CD14-positive monocyte (primary cell): ENCODE results near the gene RC3H1. TPM values are rescaled to one million over a fixed set of nuclear protein-coding genes. Genes with fewer than 3 reads are reported as not detected.

Experiments used
- DNase-seq, 3 donors: peaks; one replicate each; pipeline ENCODE4 v3.0.0-alpha.2; 2011 to 2022
- H2AFZ ChIP-seq: 2 replicates; pipeline ENCODE4 v1.6.0; 2012; ENCODE audit warnings: mild to moderate bottlenecking, low read depth, low read length, inconsistent platforms; ENCODE audit not compliant: insufficient read depth, poor library complexity, severe bottlenecking
- H3K27ac ChIP-seq, 2 donors: 1 replicate in 1 of 2; 2 replicates in 1 of 2; pipeline ENCODE4 v1.5.1; 2012 to 2013; ENCODE audit warnings: low read length in 2 of 2, control low read depth in 1 of 2, inconsistent platforms in 1 of 2, low read depth in 1 of 2, mild to moderate bottlenecking in 1 of 2
- H3K27me3 ChIP-seq, 2 donors: one replicate each; pipeline versions ENCODE4 v1.6.0 to v1.6.1; 2011 to 2013; ENCODE audit warnings: low read length in 2 of 2; ENCODE audit not compliant: control insufficient read depth in 2 of 2, insufficient read depth in 2 of 2
- H3K36me3 ChIP-seq, 2 donors: replicated peaks in 1 of 2; 1 replicate in 1 of 2; 2 replicates in 1 of 2; pipeline versions ENCODE4 v1.5.1 to v1.6.1; 2012 to 2013; ENCODE audit warnings: low read length in 2 of 2, control low read depth in 1 of 2, inconsistent platforms in 1 of 2, mild to moderate bottlenecking in 1 of 2; ENCODE audit not compliant: insufficient read depth in 2 of 2, control insufficient read depth in 1 of 2
- H3K4me1 ChIP-seq, 2 donors: 1 replicate in 1 of 2; 2 replicates in 1 of 2; pipeline versions ENCODE4 v1.5.1 to v1.6.1; 2012 to 2013; ENCODE audit warnings: low read length in 2 of 2, control low read depth in 1 of 2, inconsistent platforms in 1 of 2, mild to moderate bottlenecking in 1 of 2, moderate library complexity in 1 of 2; ENCODE audit not compliant: insufficient read depth in 2 of 2, control insufficient read depth in 1 of 2
- H3K4me2 ChIP-seq: replicated peaks from 2 replicates; pipeline ENCODE3; 2012; ENCODE audit warnings: low read length, moderate library complexity, mild to moderate bottlenecking; ENCODE audit not compliant: poor library complexity, severe bottlenecking; ENCODE audit errors: extremely low read depth
- H3K4me3 ChIP-seq, 3 experiments: fragments of 200-600 bp in 1 of 3; sonication (generic) in 1 of 3; replicated peaks in 1 of 3; 1 replicate in 2 of 3; 2 replicates in 1 of 3; pipeline ENCODE4 v1.5.1; 2011 to 2013; ENCODE audit warnings: low read length in 3 of 3, mild to moderate bottlenecking in 3 of 3, control low read depth in 2 of 3, low read depth in 2 of 3, inconsistent platforms in 1 of 3, moderate library complexity in 1 of 3
- H3K79me2 ChIP-seq: 2 replicates; pipeline ENCODE4 v1.6.0; 2012; ENCODE audit warnings: mild to moderate bottlenecking, control low read depth, inconsistent platforms, low read length, moderate library complexity; ENCODE audit not compliant: insufficient read depth
- H3K9ac ChIP-seq: 2 replicates; pipeline ENCODE4 v1.6.0; 2017; ENCODE audit warnings: low read length, mild to moderate bottlenecking; ENCODE audit not compliant: insufficient read depth, poor library complexity, severe bottlenecking
- H3K9me3 ChIP-seq, 2 donors: replicated peaks in 1 of 2; 1 replicate in 1 of 2; 2 replicates in 1 of 2; pipeline versions ENCODE4 v1.5.1 to v1.6.1; 2012 to 2013; ENCODE audit warnings: low read length in 2 of 2, control low read depth in 1 of 2; ENCODE audit not compliant: control insufficient read depth in 1 of 2, insufficient read depth in 1 of 2
- H4K20me1 ChIP-seq: 2 replicates; pipeline ENCODE4 v1.6.0; 2012; ENCODE audit warnings: mild to moderate bottlenecking, low read length, control low read depth, moderate library complexity; ENCODE audit not compliant: insufficient read depth
- H3K27ac Mint-ChIP-seq, 7 donors: one replicate each; pipeline ENCODE4 v1.8.0; 2020; ENCODE audit warnings: mild to moderate bottlenecking in 7 of 7, mixed read lengths in 7 of 7, moderate library complexity in 6 of 7, inconsistent platforms in 2 of 7
- H3K27me3 Mint-ChIP-seq, 3 donors: one replicate each; pipeline ENCODE4 v1.8.0; 2021 to 2022; ENCODE audit warnings: low read depth in 3 of 3, mild to moderate bottlenecking in 3 of 3, mixed read lengths in 3 of 3, moderate library complexity in 3 of 3, inconsistent platforms in 1 of 3
- H3K36me3 Mint-ChIP-seq, 2 donors: one replicate each; pipeline ENCODE4 v1.8.0; 2020; ENCODE audit warnings: mixed read lengths in 2 of 2, inconsistent platforms in 1 of 2, mild to moderate bottlenecking in 1 of 2
- H3K4me1 Mint-ChIP-seq: one replicate; pipeline ENCODE4 v1.8.0; 2020; ENCODE audit warnings: mild to moderate bottlenecking, mixed read lengths
- H3K4me3 Mint-ChIP-seq, 2 donors: one replicate each; pipeline ENCODE4 v1.8.0; 2020; ENCODE audit warnings: mild to moderate bottlenecking in 2 of 2, mixed read lengths in 2 of 2, moderate library complexity in 1 of 2
- H3K9me3 Mint-ChIP-seq, 7 donors: one replicate each; pipeline ENCODE4 v1.8.0; 2020 to 2022; ENCODE audit warnings: mixed read lengths in 7 of 7, mild to moderate bottlenecking in 6 of 7, moderate library complexity in 6 of 7, inconsistent platforms in 2 of 7
- CTCF ChIP-seq: fragments of 200-600 bp; IDR thresholded peaks from one replicate; pipeline ENCODE4 v1.8.0; 2022; ENCODE audit warnings: antibody characterized with exemption, mild to moderate bottlenecking
- WGBS: methylation state at CpG from one replicate; pipeline ENCODE4 v1.1.5; 2013; ENCODE audit warnings: missing lambda C conversion rate; ENCODE audit not compliant: insufficient coverage; 5-methylcytosine and 5-hydroxymethylcytosine counted together
- intact Hi-C, 2 donors: fragments of 100-400 bp; cut with micrococcal nuclease; formaldehyde crosslinking; loops; one replicate each; pipeline versions ENCODE4 v1.15.0 to v1.15.1; 2023
- polyA plus RNA-seq, 3 donors: library from polyadenylated mRNA; depleted of rRNA in 1 of 3; unstranded in 2 of 3; stranded (reverse) in 1 of 3; fragments of 300-500 nt in 2 of 3; fragments of >200 nt in 1 of 3; fragmentation: Illumina TruSeq in 2 of 3; gene quantifications; 1 replicate in 2 of 3; 2 replicates in 1 of 3; pipeline ENCODE4 v1.2.3, GENCODE V29; 2012 to 2021

The RC3H1 gene
- polyA plus RNA-seq, 3 donors, result 3.8 to 17.3 (median 7.8) TPM

DNA sequence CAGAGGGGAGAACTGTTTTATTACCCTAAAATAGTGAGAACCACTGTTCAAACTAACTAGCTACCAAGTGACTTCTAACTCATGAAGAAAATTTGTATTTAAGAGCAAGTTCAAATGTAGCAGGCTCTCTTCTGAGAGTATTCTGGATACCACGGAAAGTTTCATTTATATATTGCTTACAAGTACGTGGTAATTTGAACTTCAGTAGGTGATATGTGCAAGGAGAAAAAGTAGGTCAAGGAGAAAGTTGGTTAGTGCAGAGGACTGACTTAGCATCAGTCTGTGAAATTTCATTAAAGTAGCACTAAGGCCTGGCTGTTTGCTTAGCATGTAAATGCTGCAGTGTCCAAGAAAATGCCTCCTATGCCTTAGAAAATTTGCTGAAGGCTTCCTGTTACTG lies 121.7 kb downstream of the RC3H1 start:
- Histone ChIP-seq H2AFZ (no peak overlapping the region), H3K4me3 (no peak overlapping the region), H3K27ac (no peak overlapping the region), H3K79me2 (no peaks in the 10 kb centered on the region), H3K27me3 (no peaks in the 10 kb centered on the region), H3K4me1 (no peaks in the 10 kb centered on the region), H3K4me2 (no peak overlapping the region), H3K9me3 (no peaks in the 10 kb centered on the region), H4K20me1 (no peaks in the 10 kb centered on the region), H3K9ac (no peak overlapping the region), H3K36me3 (no peaks in the 10 kb centered on the region)
- no peak for DNase-seq
- peaks cover 6% of the 10 kb centered on the region for H3K4me1 Mint-ChIP-seq
- H3K4me3 Mint-ChIP-seq, result no peak overlapping the region
- no peak for TF ChIP-seq CTCF
- intact Hi-C loops, result no loop called here
- 100% methylated on average over 1 of the region's 2 CpGs for WGBS
- no peak overlapping the region for H3K27ac Mint-ChIP-seq
- no peaks in the 10 kb centered on the region for H3K9me3 Mint-ChIP-seq
- H3K27me3 Mint-ChIP-seq, result no peaks in the 10 kb centered on the region
- peaks cover 7 to 10% of the 10 kb centered on the region in 2 donors for H3K36me3 Mint-ChIP-seq

GRCh38 chr1:173894189-173894588 lies 128.0 kb downstream of the RC3H1 start:
- H3K36me3 Mint-ChIP-seq, result peaks cover 26 to 28% of the 10 kb centered on the region in 2 donors
- no peaks in the 10 kb centered on the region for H3K79me2 ChIP-seq
- no peaks in the 10 kb centered on the region for H3K27me3 Mint-ChIP-seq
- H3K4me3 ChIP-seq, result no peak overlapping the region
- H3K4me2 ChIP-seq, result no peak overlapping the region
- H3K27ac ChIP-seq, result no peak overlapping the region
- no peaks in the 10 kb centered on the region for H3K4me1 ChIP-seq
- H4K20me1 ChIP-seq, result peaks cover 4% of the 10 kb centered on the region
- TF ChIP-seq CTCF, result no peak
- no peaks in the 10 kb centered on the region for H3K9me3 ChIP-seq
- H3K36me3 ChIP-seq, result peaks cover 3 to 32% of the 10 kb centered on the region in 2 donors
- no peak overlapping the region for H3K4me3 Mint-ChIP-seq
- no peaks in the 10 kb centered on the region for H3K9me3 Mint-ChIP-seq
- no peaks in the 10 kb centered on the region for H3K4me1 Mint-ChIP-seq
- WGBS, result no CpG with 5 or more reads among the region's 3 CpGs
- no peak overlapping the region for H3K9ac ChIP-seq
- H3K27ac Mint-ChIP-seq, result peak overlapping the region in 2 of 7 donors; percentile 27 to 55
- H2AFZ ChIP-seq, result no peak overlapping the region
- no peak for DNase-seq
- intact Hi-C loops, result no loop called here
- H3K27me3 ChIP-seq, result no peaks in the 10 kb centered on the region
